Measurements from ENCODE around the gene IFITM1. TPM values are rescaled to one million over a fixed set of nuclear protein-coding genes. Genes with fewer than 3 reads are reported as not detected.
A peak's percentile ranks its signal among the peaks of the same experiment; 100 is the strongest.

The IFITM1 gene
- total and polyA plus RNA-seq, 2 of the 8 experiments (the other 6 are each of a cell fraction or from before 2014, with no cell fraction given), result 394 to 1,464 TPM

DNA sequence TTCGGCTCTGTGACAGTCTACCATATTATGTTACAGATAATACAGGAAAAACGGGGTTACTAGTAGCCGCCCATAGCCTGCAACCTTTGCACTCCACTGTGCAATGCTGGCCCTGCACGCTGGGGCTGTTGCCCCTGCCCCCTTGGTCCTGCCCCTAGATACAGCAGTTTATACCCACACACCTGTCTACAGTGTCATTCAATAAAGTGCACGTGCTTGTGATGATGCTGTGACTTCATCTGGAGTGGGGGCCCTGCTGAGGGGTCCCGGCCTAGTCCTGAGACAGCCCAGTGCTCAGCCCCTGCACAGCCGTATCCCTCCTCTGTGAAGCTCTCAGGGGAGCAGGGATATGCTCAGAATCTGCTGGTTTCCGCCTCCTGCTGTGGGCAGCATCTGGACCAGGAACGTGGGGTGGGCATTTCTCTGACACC is 1.2 kb downstream of the IFITM1 start:
- H3K56ac ChIP-seq (replicated peaks; ENCODE audit: insufficient read length, low read depth, low read length), result no peak overlapping the region
- H4K5ac ChIP-seq (ENCODE audit: insufficient read length, low read depth, low read length), result no peak overlapping the region
- no peaks in the 10 kb centered on the region for H3K27me3 ChIP-seq (replicated peaks in 1 of 4; ENCODE audit: control insufficient read depth in 3 of 4, extremely low read depth in 1 of 4, insufficient read depth in 3 of 4, low read length in 3 of 4)
- H2BK120ac ChIP-seq (replicated peaks; ENCODE audit: low read depth, low read length), result no peak overlapping the region
- H3K9me3 ChIP-seq (ENCODE audit: insufficient read depth in 2 of 2, low read depth in 1 of 2, low read length in 1 of 2), result no peaks in the 10 kb centered on the region
- no peak overlapping the region for H2AK5ac ChIP-seq (ENCODE audit: low read depth, low read length)
- POLR2A ChIA-PET (ENCODE audit: partially characterized antibody), result interaction anchor here (0.6 to 4.0 kb wide), 11 partner anchors 9 to 118 kb away, joined by 3 to 33 read pairs (median 4); partner anchors contain the start of gene IFITM2
- peaks cover 0 to 4% (median 0%) of the 10 kb centered on the region in 4 experiments; a peak in 1 of 8 replicates for H3K36me3 ChIP-seq (ENCODE audit: control insufficient read depth in 2 of 4, insufficient read depth in 4 of 4, low read length in 3 of 4)
- H2AFZ ChIP-seq (ENCODE audit: low read length), result no peak overlapping the region
- H3K27ac ChIP-seq (ENCODE audit: low read depth, low read length), result no peak overlapping the region
- H3K4me1 ChIP-seq (replicated peaks in 1 of 4; ENCODE audit: control insufficient read depth in 3 of 4, insufficient read depth in 4 of 4, low read length in 3 of 4), result peaks cover 9 to 42% (median 32%) of the 10 kb centered on the region in 4 experiments
- WGBS, 2 experiments (ENCODE audit: extremely low coverage in 1 of 2, insufficient coverage in 1 of 2, insufficient read length in 1 of 2, insufficient replicate concordance in 2 of 2, low coverage in 1 of 2, low lambda C conversion rate in 2 of 2, missing lambda C conversion rate in 1 of 2), result 48% methylated on average over 9 of the region's 9 CpGs; no CpG with 5 or more reads in 1 of the 2 experiments
- peaks cover 0 to 5% of the 10 kb centered on the region in 2 experiments for H4K20me1 ChIP-seq (replicated peaks in 1 of 2; ENCODE audit: control insufficient read depth in 1 of 2, insufficient read depth in 2 of 2, low read length in 2 of 2)
- H4K8ac ChIP-seq (ENCODE audit: extremely low read depth, insufficient read depth, low read length), result no peak overlapping the region
- H3K4me3 ChIP-seq (ENCODE audit: extremely low read depth in 1 of 4, insufficient read depth in 2 of 4, low read depth in 3 of 4, low read length in 4 of 4), result peak overlapping the region; percentile 59 to 94 (median 76)
- no peak overlapping the region for H3K4ac ChIP-seq (replicated peaks; ENCODE audit: insufficient read length, low read depth, low read length)
- peak overlapping the region; percentile 75 to 89 for H3K4me2 ChIP-seq (ENCODE audit: insufficient read depth in 1 of 2, low read depth in 2 of 2, low read length in 2 of 2)
- TF ChIP-seq RXRA (IDR thresholded peaks at IDR 0.05; ENCODE audit: insufficient read depth, low read depth, low read length) (no peak), SIX5 (IDR thresholded peaks at IDR 0.05; ENCODE audit: low read depth, low read length) (no peak), POU5F1 (IDR thresholded peaks at IDR 0.05; ENCODE audit: low read depth, low read length) (no peak), BACH1 (IDR thresholded peaks at IDR 0.05; ENCODE audit: low read length) (no peak), KDM1A (IDR thresholded peaks at IDR 0.05; ENCODE audit: borderline replicate concordance, low read length) (no peak), RAD21 (IDR thresholded peaks at IDR 0.05 in 1 of 2, conservative IDR thresholded peaks at IDR 0.05 in 1 of 2; ENCODE audit: low read depth in 2 of 2, low read length in 2 of 2) (no peak), KDM5A (IDR thresholded peaks at IDR 0.05; ENCODE audit: low read length) (no peak)
- H3K79me2 ChIP-seq (ENCODE audit: control insufficient read depth in 1 of 2, insufficient read depth in 2 of 2, low read length in 2 of 2), result peaks cover 0 to 18% of the 10 kb centered on the region in 2 experiments; a peak in 2 of 4 replicates
- no peak overlapping the region; a peak in 2 of 7 replicates for H3K9ac ChIP-seq (replicated peaks in 1 of 4; ENCODE audit: extremely low read depth in 1 of 4, low read depth in 3 of 4, low read length in 3 of 4)
- H2BK15ac ChIP-seq (ENCODE audit: low read length), result no peak overlapping the region
- no peak for FAIRE-seq
- H2BK20ac ChIP-seq (ENCODE audit: low read length), result no peak overlapping the region
- CTCF ChIA-PET (ENCODE audit: partially characterized antibody), result interaction anchor here (0.9 to 4.2 kb wide), 11 partner anchors 9 to 63 kb away, joined by 3 to 33 read pairs (median 4); no protein-coding TSS in a partner anchor
- H2BK5ac ChIP-seq (ENCODE audit: low read depth, low read length), result no peak overlapping the region; the same call in 1 of the 2 replicates
- H3K23me2 ChIP-seq (ENCODE audit: low read depth, low read length), result peaks cover 15% of the 10 kb centered on the region; the same call in 1 of the 2 replicates
- no peak overlapping the region; the same call in 1 of the 2 replicates for H2BK12ac ChIP-seq (ENCODE audit: low read depth, low read length)
- H4K91ac ChIP-seq (replicated peaks; ENCODE audit: insufficient read length, low read length), result peak overlapping the region; percentile 32
- H3K23ac ChIP-seq (ENCODE audit: insufficient read length), result no peak overlapping the region
- no peak overlapping the region for H3K14ac ChIP-seq (ENCODE audit: insufficient read length)
- H3K18ac ChIP-seq (ENCODE audit: extremely low read depth, low read length), result 0 out of 2 replicates have a peak overlapping the region, but pooled peaks have one; percentile 3
- no peak for DNase-seq (ENCODE audit: low read depth in 1 of 2, low spot score in 2 of 2)
- no peaks in the 10 kb centered on the region for H3K79me1 ChIP-seq (ENCODE audit: low read depth, low read length)
